Endodermal cell (in vitro differentiated cells): ENCODE results near the gene MSANTD2. TPM values are rescaled to one million over a fixed set of nuclear protein-coding genes. Genes with fewer than 3 reads are reported as not detected.

ENCODE experiments used
- DNase-seq: peaks from one replicate; pipeline ENCODE4 v3.0.0-alpha.2; 2017
- H3K27ac ChIP-seq: 2 replicates; pipeline ENCODE4 v1.5.1; 2013; ENCODE audit warnings: mild to moderate bottlenecking, low read depth, low read length, moderate library complexity
- H3K27me3 ChIP-seq: 2 replicates; pipeline ENCODE4 v1.6.1; 2013; ENCODE audit warnings: mild to moderate bottlenecking, low read length, moderate library complexity; ENCODE audit not compliant: insufficient read depth, control insufficient read depth, poor library complexity, severe bottlenecking
- H3K36me3 ChIP-seq: 2 replicates; pipeline ENCODE4 v1.7.0; 2013; ENCODE audit warnings: mild to moderate bottlenecking, low read length, moderate library complexity; ENCODE audit not compliant: control insufficient read depth, insufficient read depth
- H3K4me1 ChIP-seq: one replicate; pipeline ENCODE4 v1.7.0; 2013; ENCODE audit warnings: low read length; ENCODE audit not compliant: control insufficient read depth, insufficient read depth
- H3K4me3 ChIP-seq: 2 replicates; pipeline ENCODE4 v1.5.1; 2013; ENCODE audit warnings: mild to moderate bottlenecking, low read length, moderate library complexity
- H3K9ac ChIP-seq: 2 replicates; pipeline ENCODE4 v1.6.1; 2013; ENCODE audit warnings: mild to moderate bottlenecking, low read length, moderate library complexity; ENCODE audit not compliant: poor library complexity, severe bottlenecking; ENCODE audit errors: extremely low read depth
- H3K9me3 ChIP-seq: 2 replicates; pipeline ENCODE4 v1.6.1; 2013; ENCODE audit warnings: mild to moderate bottlenecking, low read length, moderate library complexity; ENCODE audit not compliant: control insufficient read depth
- H3K27ac Mint-ChIP-seq: 2 replicates; pipeline ENCODE4 v1.8.0; 2020; ENCODE audit warnings: mixed read lengths
- H3K27me3 Mint-ChIP-seq: 2 replicates; pipeline ENCODE4 v1.8.0; 2021; ENCODE audit warnings: mild to moderate bottlenecking, mixed read lengths; ENCODE audit not compliant: insufficient read depth
- H3K36me3 Mint-ChIP-seq: 2 replicates; pipeline ENCODE4 v1.8.0; 2020; ENCODE audit warnings: low read depth, mixed read lengths
- H3K4me1 Mint-ChIP-seq: 2 replicates; pipeline ENCODE4 v1.8.0; 2020; ENCODE audit warnings: mixed read lengths
- H3K4me3 Mint-ChIP-seq: 2 replicates; pipeline ENCODE4 v1.8.0; 2020; ENCODE audit warnings: mild to moderate bottlenecking, moderate library complexity, mixed read lengths
- H3K9me3 Mint-ChIP-seq: 2 replicates; pipeline ENCODE4 v1.8.0; 2020; ENCODE audit warnings: mild to moderate bottlenecking, mixed read lengths
- CTCF ChIP-seq: fragments of 200-600 bp; sonication (generic); conservative IDR thresholded peaks from 2 replicates; pipeline ENCODE4 v1.5.0; 2021; ENCODE audit warnings: antibody characterized with exemption, mild to moderate bottlenecking
- WGBS, 2 experiments: methylation state at CpG; one replicate each; pipeline versions ENCODE4 v1.1.5 to v1.1.7; 2013; ENCODE audit warnings: missing lambda C conversion rate in 2 of 2, mixed read lengths in 1 of 2; ENCODE audit not compliant: insufficient coverage in 1 of 2, insufficient read length in 1 of 2; 5-methylcytosine and 5-hydroxymethylcytosine counted together
- total RNA-seq, 2 donors: library from RNA; stranded (reverse); fragmentation: NEBNext Ultra II Directional in 1 of 2; extraction: Animal tissue kit (Norgen Biotek cat#: 25700) in 1 of 2; gene quantifications; 2 replicates in 1 of 2; 3 replicates in 1 of 2; pipeline ENCODE4 v1.2.1, GENCODE V29; 2021

Gene MSANTD2
- total RNA-seq, 2 donors from 2014 or later, result 18.3 to 21.3 TPM

DNA sequence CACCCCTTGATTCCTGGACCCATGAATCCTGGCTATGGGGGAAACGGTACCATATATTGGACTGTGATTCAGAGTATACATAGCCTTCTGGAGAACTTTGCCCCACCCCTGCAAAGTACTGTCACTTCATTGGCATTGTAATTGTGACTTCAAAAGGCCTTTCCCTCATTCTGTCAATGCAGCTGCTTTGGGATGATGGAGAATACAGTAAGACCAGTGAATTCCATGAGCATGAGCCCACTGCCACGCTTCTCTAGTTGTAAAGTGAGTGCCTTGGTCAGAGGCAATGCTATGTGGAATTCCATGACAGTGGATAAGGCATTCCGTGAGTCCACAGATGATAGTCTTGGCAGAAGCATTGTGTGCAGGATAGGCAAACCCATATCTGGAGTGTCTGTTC, 25.7 kb upstream of the MSANTD2 start:
- no peak overlapping the region for H3K27ac Mint-ChIP-seq
- Histone ChIP-seq H3K4me1 (no peaks in the 10 kb centered on the region), H3K27ac (no peak overlapping the region), H3K36me3 (no peaks in the 10 kb centered on the region), H3K9ac (no peak overlapping the region), H3K4me3 (no peak overlapping the region), H3K27me3 (peaks cover 4% of the 10 kb centered on the region), H3K9me3 (no peaks in the 10 kb centered on the region)
- TF ChIP-seq CTCF, result no peak
- H3K4me1 Mint-ChIP-seq, result peaks cover 4% of the 10 kb centered on the region
- no peak overlapping the region for H3K4me3 Mint-ChIP-seq
- no peaks in the 10 kb centered on the region for H3K9me3 Mint-ChIP-seq
- DNase-seq, result no peak
- peaks cover 36% of the 10 kb centered on the region for H3K27me3 Mint-ChIP-seq
- 89 to 100% methylated on average over 3 of the region's 3 CpGs for WGBS, 2 experiments
- H3K36me3 Mint-ChIP-seq, result no peaks in the 10 kb centered on the region

- 85 to 87% methylated on average over 6 to 8 of the region's 8 CpGs for WGBS, 2 experiments
- H3K9me3 Mint-ChIP-seq, result no peaks in the 10 kb centered on the region
Measured at GRCh38 chr11:124823512-124824376, 23.5 kb upstream of the MSANTD2 start.

DNA sequence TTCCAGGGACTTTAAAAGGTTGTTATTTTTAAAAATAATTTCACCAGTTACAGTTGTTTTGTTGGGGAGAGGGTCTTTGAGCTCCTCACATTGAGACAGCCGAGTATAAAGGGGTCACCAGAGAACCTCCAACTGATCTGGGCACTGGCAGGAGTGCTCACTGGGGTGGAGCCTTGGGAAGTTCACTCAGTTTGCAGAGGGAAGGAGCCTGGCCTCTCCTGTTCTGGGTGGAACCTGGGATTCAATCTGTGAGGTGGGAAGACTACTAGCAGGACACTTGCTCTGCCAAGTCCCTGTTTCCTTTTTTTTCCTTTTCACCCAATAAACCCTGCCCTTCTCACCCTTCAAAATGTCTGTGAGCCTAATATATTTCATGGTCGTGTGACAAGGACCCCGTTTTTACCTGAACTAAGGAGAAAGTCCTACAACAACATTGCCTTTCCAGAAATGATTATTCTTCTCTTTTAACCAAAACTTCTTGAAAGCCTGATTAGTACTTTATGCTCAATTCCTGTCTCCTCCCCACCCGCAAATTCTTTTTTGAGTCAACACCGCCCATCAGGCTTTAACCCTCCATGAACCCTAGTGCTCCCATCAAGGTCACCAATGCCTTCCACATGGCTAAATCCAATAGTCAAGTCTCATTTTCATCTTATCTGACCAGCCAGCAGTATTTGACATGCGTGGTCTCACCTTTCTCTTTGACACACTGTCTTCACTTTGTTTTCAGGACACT, 22.0 kb upstream of the MSANTD2 start:
- H3K27ac Mint-ChIP-seq, result no peak overlapping the region
- H3K36me3 Mint-ChIP-seq, result no peaks in the 10 kb centered on the region
- Histone ChIP-seq H3K36me3 (no peaks in the 10 kb centered on the region), H3K9ac (no peak overlapping the region), H3K9me3 (no peaks in the 10 kb centered on the region), H3K4me3 (no peak overlapping the region), H3K27me3 (peaks cover 4% of the 10 kb centered on the region), H3K4me1 (no peaks in the 10 kb centered on the region), H3K27ac (no peak overlapping the region)
- H3K9me3 Mint-ChIP-seq, result no peaks in the 10 kb centered on the region
- peaks cover 40% of the 10 kb centered on the region for H3K27me3 Mint-ChIP-seq
- no peak overlapping the region for H3K4me3 Mint-ChIP-seq
- H3K4me1 Mint-ChIP-seq, result peaks cover 3% of the 10 kb centered on the region
- no peak for DNase-seq
- WGBS, 2 experiments, result 87 to 88% methylated on average over 6 of the region's 6 CpGs
- TF ChIP-seq CTCF, result no peak

More at GRCh38 chr11:124823512-124824376, 23.5 kb upstream of the MSANTD2 start:
- no peaks in the 10 kb centered on the region for H3K36me3 ChIP-seq
- DNase-seq, result no peak
- H3K4me3 ChIP-seq, result no peak overlapping the region
- H3K9me3 ChIP-seq, result no peaks in the 10 kb centered on the region
- no peak overlapping the region for H3K27ac ChIP-seq
- peaks cover 4% of the 10 kb centered on the region for H3K27me3 ChIP-seq
- Mint-ChIP-seq H3K27ac (no peak overlapping the region), H3K4me3 (no peak overlapping the region), H3K27me3 (peaks cover 26% of the 10 kb centered on the region), H3K4me1 (peaks cover 4% of the 10 kb centered on the region), H3K36me3 (no peaks in the 10 kb centered on the region)
- H3K9ac ChIP-seq, result no peak overlapping the region
- H3K4me1 ChIP-seq, result no peaks in the 10 kb centered on the region
- TF ChIP-seq CTCF, result no peak
